Measurements from ENCODE around the gene DHRS7B.

DNA sequence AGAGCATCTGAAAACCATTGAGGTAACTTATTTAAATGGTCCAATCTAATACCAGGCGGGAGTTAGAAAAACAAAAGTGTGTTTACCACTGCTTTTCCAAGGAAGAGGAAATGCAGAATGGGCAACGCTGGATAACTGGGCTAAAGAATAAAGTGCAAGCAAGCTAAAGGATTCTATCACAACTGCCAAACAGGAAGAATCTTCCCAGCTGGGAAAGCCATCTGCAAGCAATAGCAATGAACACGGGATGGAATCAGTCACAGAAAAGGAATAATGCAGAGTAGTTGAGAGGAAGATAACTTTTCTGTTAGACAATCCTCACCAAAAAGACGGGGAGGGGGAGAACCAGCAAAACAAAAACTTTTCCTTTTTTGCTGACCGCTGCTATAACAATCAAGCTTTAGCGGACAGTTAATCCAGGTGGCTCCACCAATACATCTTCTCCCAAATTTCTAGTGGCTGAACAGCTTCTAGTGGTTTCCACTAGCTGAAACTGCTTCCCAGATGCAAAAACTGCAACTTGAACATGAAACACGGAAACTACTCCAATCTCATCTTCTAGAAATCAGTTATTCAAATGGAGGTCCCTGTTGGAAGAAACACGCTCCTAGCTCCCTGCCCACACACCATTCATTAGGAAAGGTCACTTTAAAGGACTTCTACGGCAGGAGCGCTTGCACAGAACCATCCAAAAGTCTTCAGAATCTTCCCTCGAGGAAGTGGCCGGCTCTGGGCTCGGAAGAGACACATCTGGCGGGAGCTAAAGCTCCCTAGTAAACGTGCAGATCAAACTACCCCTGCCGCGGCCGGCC lies 86.3 kb downstream of the DHRS7B start:
- TF ChIP-seq FOXA1 (IDR thresholded peaks at IDR 0.05): no peak
- TF ChIP-seq BHLHE40 (IDR thresholded peaks at IDR 0.05; ENCODE audit: borderline replicate concordance): no peak
- TF ChIP-seq L3MBTL2 (conservative IDR thresholded peaks at IDR 0.05): no peak
- no peak for TF ChIP-seq ELF4 (IDR thresholded peaks at IDR 0.05)

Data from HEK293T (cell line).